NCI-H345 treated with DMSO at 0.1 percent for 48 hours (cell line): ENCODE data around the gene ANKRD13A.
"Not testable (repeated sequence)": the region's sequence is repeated elsewhere in the genome, so short reads cannot be mapped to it uniquely, and the experiment has no call there.

Experiments
- DNase-seq: peaks from one replicate; lab custom pipeline; 2025; ENCODE audit not compliant: unreplicated experiment; lab: John Stamatoyannopoulos, UW

ANKRD13A gene

GRCh38 chr12:110006115-110006514 is 6.9 kb downstream of the ANKRD13A start:
- DNase-seq: no peak

- DNase-seq: no peak
These were observed 8.7 kb downstream of the ANKRD13A start for GRCh38 chr12:110007881-110008280.

GRCh38 chr12:110008681-110009398 is 9.6 kb downstream of the ANKRD13A start:
- DNase-seq: not testable (repeated sequence)

- no peak for DNase-seq
These were observed 11.9 kb downstream of the ANKRD13A start for GRCh38 chr12:110010853-110011723.

GRCh38 chr12:110012137-110012536 is 12.9 kb downstream of the ANKRD13A start:
- DNase-seq: no peak

GRCh38 chr12:110012659-110013058 is 13.4 kb downstream of the ANKRD13A start:
- no peak for DNase-seq

- no peak for DNase-seq
These were observed 15.9 kb downstream of the ANKRD13A start for GRCh38 chr12:110015132-110015531.

GRCh38 chr12:110020956-110021355 is 21.7 kb downstream of the ANKRD13A start:
- no peak for DNase-seq

- DNase-seq: no peak
These were observed 24.1 kb downstream of the ANKRD13A start for GRCh38 chr12:110023059-110023980.

- DNase-seq: no peak
These were observed 24.8 kb downstream of the ANKRD13A start for GRCh38 chr12:110024051-110024450.

GRCh38 chr12:110028323-110028722 is 29.1 kb downstream of the ANKRD13A start:
- DNase-seq: no peak

GRCh38 chr12:110029290-110029815 is 30.1 kb downstream of the ANKRD13A start:
- DNase-seq: no peak

- no peak for DNase-seq
These were observed 34.7 kb downstream of the ANKRD13A start for GRCh38 chr12:110033888-110034287.

GRCh38 chr12:110035534-110036104 is 36.4 kb downstream of the ANKRD13A start:
- no peak for DNase-seq

GRCh38 chr12:110037315-110037714 is 38.1 kb downstream of the ANKRD13A start:
- DNase-seq: no peak

- DNase-seq: no peak
These were observed 39.5 kb downstream of the ANKRD13A start for GRCh38 chr12:110038741-110039084.

- DNase-seq: peak; percentile 4
These were observed 40.0 kb downstream of the ANKRD13A start for GRCh38 chr12:110039085-110039807.

- peak; percentile 87 for DNase-seq
These were observed 43.0 kb downstream of the ANKRD13A start for GRCh38 chr12:110042264-110042663.

- no peak for DNase-seq
These were observed 47.4 kb downstream of the ANKRD13A start for GRCh38 chr12:110046451-110047187.
